ENCODE results near the gene GLRX.
"Not testable (repeated sequence)": the region's sequence is repeated elsewhere in the genome, so short reads cannot be mapped to it uniquely, and the experiment has no call there.

Gene GLRX

GRCh38 chr5:95852567-95852966 lies 30.0 kb upstream of the GLRX start:
- no peak for DNase-seq (ENCODE audit: low spot score)
- TF ChIP-seq CTCF (IDR thresholded peaks at IDR 0.05; ENCODE audit: borderline replicate concordance, control extremely low read depth, extremely low read depth, insufficient read depth, missing control alignments): no peak
- in situ Hi-C loops (cut with MboI; ENCODE audit: low sequenced_read_pairs, unreplicated experiment): loop anchor here (10.0 kb wide), 2 partner anchors 582 to 752 kb away; partner anchors contain the start of gene PCSK1

- in situ Hi-C loops (cut with MboI; ENCODE audit: low sequenced_read_pairs, unreplicated experiment): loop anchor here (10.0 kb wide), 2 partner anchors 584 to 754 kb away; partner anchors contain the start of gene PCSK1
- not testable (repeated sequence) for DNase-seq (ENCODE audit: low spot score)
These were observed 28.6 kb upstream of the GLRX start for GRCh38 chr5:95851141-95851540.

GRCh38 chr5:95850391-95850894 lies 27.9 kb upstream of the GLRX start:
- TF ChIP-seq CTCF (IDR thresholded peaks at IDR 0.05; ENCODE audit: borderline replicate concordance, control extremely low read depth, extremely low read depth, insufficient read depth, missing control alignments): no peak
- no peak for DNase-seq (ENCODE audit: low spot score)
- in situ Hi-C loops (cut with MboI; ENCODE audit: low sequenced_read_pairs, unreplicated experiment): loop anchor here (10.0 kb wide), 2 partner anchors 584 to 754 kb away; partner anchors contain the start of gene PCSK1

- DNase-seq (ENCODE audit: low spot score): no peak
- no peak for TF ChIP-seq CTCF (IDR thresholded peaks at IDR 0.05; ENCODE audit: borderline replicate concordance, control extremely low read depth, extremely low read depth, insufficient read depth, missing control alignments)
- in situ Hi-C loops (cut with MboI; ENCODE audit: low sequenced_read_pairs, unreplicated experiment): loop anchor here (5.0 to 10.0 kb wide), 2 partner anchors 66 to 184 kb away; no protein-coding TSS in a partner anchor
These were observed 26.2 kb upstream of the GLRX start for GRCh38 chr5:95848701-95849100.

- DNase-seq (ENCODE audit: low spot score): no peak
- in situ Hi-C loops (cut with MboI; ENCODE audit: low sequenced_read_pairs, unreplicated experiment): loop anchor here (5.0 to 10.0 kb wide), 2 partner anchors 65 to 182 kb away; no protein-coding TSS in a partner anchor
- no peak for TF ChIP-seq CTCF (IDR thresholded peaks at IDR 0.05; ENCODE audit: borderline replicate concordance, control extremely low read depth, extremely low read depth, insufficient read depth, missing control alignments)
These were observed 24.7 kb upstream of the GLRX start for GRCh38 chr5:95847261-95847592.

GRCh38 chr5:95846554-95847260 lies 24.2 kb upstream of the GLRX start:
- in situ Hi-C loops (cut with MboI; ENCODE audit: low sequenced_read_pairs, unreplicated experiment): loop anchor here (5.0 to 10.0 kb wide), 2 partner anchors 64 to 182 kb away; no protein-coding TSS in a partner anchor

More at GRCh38 chr5:95846554-95847260, 24.2 kb upstream of the GLRX start:
- TF ChIP-seq CTCF (IDR thresholded peaks at IDR 0.05; ENCODE audit: borderline replicate concordance, control extremely low read depth, extremely low read depth, insufficient read depth, missing control alignments): peak; percentile 89
- DNase-seq (ENCODE audit: low spot score): peak; percentile 75

Measured in GM13976 (cell line).